H1 (cell line): ENCODE results near the gene ELMO1. TPM values are rescaled to one million over a fixed set of nuclear protein-coding genes. Genes with fewer than 3 reads are reported as not detected.

Experiments used
- FOSL1 ChIP-seq: IDR thresholded peaks from 2 replicates; pipeline ENCODE4 v1.6.1; 2011; ENCODE audit warnings: mild to moderate bottlenecking, low read depth, low read length, moderate library complexity; ENCODE audit not compliant: insufficient read depth
- polyA plus RNA-seq, 7 experiments: library from polyadenylated mRNA; depleted of rRNA in 3 of 7; stranded (reverse) in 5 of 7; unstranded in 2 of 7; fragments of >200 nt in 5 of 7; fragments of 200-250 nt in 2 of 7; gene quantifications; 1 replicate in 5 of 7; 2 replicates in 1 of 7; 4 replicates in 1 of 7; pipeline versions ENCODE4 v1.2.1 to v1.2.3, GENCODE V29; 2011 to 2013; ENCODE audit warnings: missing spikeins in 2 of 7, mixed read lengths in 2 of 7
- total RNA-seq: library from RNA; stranded (reverse); fragmentation: NEBNext Ultra II Directional; extraction: Animal tissue kit (Norgen Biotek cat#: 25700); gene quantifications from 2 replicates; pipeline ENCODE4 v1.2.1, GENCODE V29; 2021
- TF ChIP-seq, protein P1 (sequence below): IDR thresholded peaks from 2 replicates; pipeline ENCODE4 v1.6.1; 2012; ENCODE audit warnings: low read length, inconsistent platforms

The ELMO1 gene
- total and polyA plus RNA-seq, 2 of the 8 experiments (the other 6 are each of a cell fraction or from before 2014, with no cell fraction given) = 18.4 to 21.0 TPM

GRCh38 chr7:37052705-37053104, 396.0 kb downstream of the ELMO1 start (continued):
- TF ChIP-seq, protein P1, sequence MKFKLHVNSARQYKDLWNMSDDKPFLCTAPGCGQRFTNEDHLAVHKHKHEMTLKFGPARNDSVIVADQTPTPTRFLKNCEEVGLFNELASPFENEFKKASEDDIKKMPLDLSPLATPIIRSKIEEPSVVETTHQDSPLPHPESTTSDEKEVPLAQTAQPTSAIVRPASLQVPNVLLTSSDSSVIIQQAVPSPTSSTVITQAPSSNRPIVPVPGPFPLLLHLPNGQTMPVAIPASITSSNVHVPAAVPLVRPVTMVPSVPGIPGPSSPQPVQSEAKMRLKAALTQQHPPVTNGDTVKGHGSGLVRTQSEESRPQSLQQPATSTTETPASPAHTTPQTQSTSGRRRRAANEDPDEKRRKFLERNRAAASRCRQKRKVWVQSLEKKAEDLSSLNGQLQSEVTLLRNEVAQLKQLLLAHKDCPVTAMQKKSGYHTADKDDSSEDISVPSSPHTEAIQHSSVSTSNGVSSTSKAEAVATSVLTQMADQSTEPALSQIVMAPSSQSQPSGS = peak; percentile 90
- no peak for TF ChIP-seq FOSL1
